HepG2 (cell line): ENCODE measurements around the gene OPRD1. TPM values are rescaled to one million over a fixed set of nuclear protein-coding genes. Genes with fewer than 3 reads are reported as not detected.

ENCODE experiments used
- AGO2 ChIP-seq: fragments of 200-400 bp; formaldehyde crosslinking; optimal IDR thresholded peaks from 2 replicates; pipeline ENCODE3; 2017; ENCODE audit warnings: mild to moderate bottlenecking, low read depth, low read length, moderate library complexity
- ATF1 ChIP-seq: IDR thresholded peaks from 2 replicates; pipeline ENCODE4 v1.6.1; 2016; ENCODE audit warnings: mild to moderate bottlenecking, control low read depth
- ATRX ChIP-seq: sonication (generic); formaldehyde crosslinking; IDR thresholded peaks from 2 replicates; pipeline ENCODE4 v1.4.0; 2020; ENCODE audit warnings: missing genetic modification reagents, borderline replicate concordance
- HOMEZ ChIP-seq: IDR thresholded peaks from 2 replicates; pipeline ENCODE4 v1.6.1; 2016; ENCODE audit warnings: low read depth
- MNT ChIP-seq: fragments of 450-650 bp; IDR thresholded peaks from 2 replicates; pipeline ENCODE4 v1.6.1; 2016
- PATZ1 ChIP-seq: sonication (generic); formaldehyde crosslinking; IDR thresholded peaks from 2 replicates; pipeline ENCODE4 v1.4.0; 2020; ENCODE audit warnings: missing genetic modification reagents
- PREB ChIP-seq: sonication (generic); formaldehyde crosslinking; IDR thresholded peaks from 2 replicates; pipeline ENCODE4 v1.4.0; 2020; ENCODE audit warnings: missing genetic modification reagents
- TAF1 ChIP-seq: sonication (generic); formaldehyde crosslinking; IDR thresholded peaks from 2 replicates; pipeline ENCODE4 v1.4.0; 2020; ENCODE audit warnings: missing genetic modification reagents
- ZNF136 ChIP-seq: sonication (generic); formaldehyde crosslinking; IDR thresholded peaks from 2 replicates; pipeline ENCODE4 v1.8.1; 2022; ENCODE audit warnings: low read depth, mild to moderate bottlenecking, moderate library complexity, missing genetic modification reagents
- ZNF879 ChIP-seq: sonication (generic); formaldehyde crosslinking; IDR thresholded peaks from 2 replicates; pipeline ENCODE4 v1.8.1; 2023; ENCODE audit warnings: missing genetic modification reagents
- polyA plus RNA-seq, 8 experiments: library from polyadenylated mRNA; depleted of rRNA in 3 of 8; stranded (reverse) in 7 of 8; unstranded in 1 of 8; fragments of >200 nt; fragmentation: Illumina TruSeq in 4 of 8; extraction: Trizol in 4 of 8; gene quantifications; 2 replicates each; pipeline versions ENCODE4 v1.2.1 to v1.2.3, GENCODE V29; 2011 to 2016; ENCODE audit warnings: low read depth in 4 of 8, missing spikeins in 1 of 8, mixed read lengths in 1 of 8; ENCODE audit not compliant: insufficient read depth in 1 of 8
- total RNA-seq, 5 experiments: library from RNA; depleted of rRNA; stranded (reverse); fragments of >200 nt; fragmentation: Illumina TruSeq; extraction: Trizol; gene quantifications; 2 replicates each; pipeline ENCODE4 v1.2.3, GENCODE V29; 2016; ENCODE audit warnings: low read depth in 1 of 5
- TF ChIP-seq, protein P1 (sequence below): sonication (generic); formaldehyde crosslinking; IDR thresholded peaks from 2 replicates; pipeline ENCODE4 v1.5.1; 2020; ENCODE audit warnings: mild to moderate bottlenecking, missing genetic modification reagents, moderate library complexity
- TF ChIP-seq, protein P2 (sequence below): sonication (generic); formaldehyde crosslinking; IDR thresholded peaks from 2 replicates; pipeline ENCODE4 v1.9.0; 2021; ENCODE audit warnings: missing genetic modification reagents, borderline replicate concordance
- TF ChIP-seq, protein P3 (sequence below): sonication (generic); formaldehyde crosslinking; IDR thresholded peaks from 2 replicates; pipeline ENCODE4 v1.4.0; 2020; ENCODE audit warnings: mild to moderate bottlenecking, missing genetic modification reagents

OPRD1 gene
- total and polyA plus RNA-seq, 2 of the 13 experiments (the other 11 are each of a cell fraction or from before 2014, with no cell fraction given), result 0.02 to 0.03 TPM

GRCh38 chr1:28886731-28887418, 74.9 kb downstream of the OPRD1 start (continued):
- TF ChIP-seq ATF1 (CRISPR knock-in tag) (peak; percentile 79), PREB (no peak), ATRX (CRISPR knock-in tag) (no peak), AGO2 (no peak), HOMEZ (CRISPR knock-in tag) (0 out of 2 replicates have a peak, but pooled peaks have one; percentile 32), ZNF879 (no peak), PATZ1 (CRISPR knock-in tag) (peak; percentile 69), ZNF136 (CRISPR knock-in tag) (0 out of 2 replicates have a peak, but pooled peaks have one; percentile 42), TAF1 (peak; percentile 83), MNT (0 out of 2 replicates have a peak, but pooled peaks have one; percentile 9)
- TF ChIP-seq, protein P1, sequence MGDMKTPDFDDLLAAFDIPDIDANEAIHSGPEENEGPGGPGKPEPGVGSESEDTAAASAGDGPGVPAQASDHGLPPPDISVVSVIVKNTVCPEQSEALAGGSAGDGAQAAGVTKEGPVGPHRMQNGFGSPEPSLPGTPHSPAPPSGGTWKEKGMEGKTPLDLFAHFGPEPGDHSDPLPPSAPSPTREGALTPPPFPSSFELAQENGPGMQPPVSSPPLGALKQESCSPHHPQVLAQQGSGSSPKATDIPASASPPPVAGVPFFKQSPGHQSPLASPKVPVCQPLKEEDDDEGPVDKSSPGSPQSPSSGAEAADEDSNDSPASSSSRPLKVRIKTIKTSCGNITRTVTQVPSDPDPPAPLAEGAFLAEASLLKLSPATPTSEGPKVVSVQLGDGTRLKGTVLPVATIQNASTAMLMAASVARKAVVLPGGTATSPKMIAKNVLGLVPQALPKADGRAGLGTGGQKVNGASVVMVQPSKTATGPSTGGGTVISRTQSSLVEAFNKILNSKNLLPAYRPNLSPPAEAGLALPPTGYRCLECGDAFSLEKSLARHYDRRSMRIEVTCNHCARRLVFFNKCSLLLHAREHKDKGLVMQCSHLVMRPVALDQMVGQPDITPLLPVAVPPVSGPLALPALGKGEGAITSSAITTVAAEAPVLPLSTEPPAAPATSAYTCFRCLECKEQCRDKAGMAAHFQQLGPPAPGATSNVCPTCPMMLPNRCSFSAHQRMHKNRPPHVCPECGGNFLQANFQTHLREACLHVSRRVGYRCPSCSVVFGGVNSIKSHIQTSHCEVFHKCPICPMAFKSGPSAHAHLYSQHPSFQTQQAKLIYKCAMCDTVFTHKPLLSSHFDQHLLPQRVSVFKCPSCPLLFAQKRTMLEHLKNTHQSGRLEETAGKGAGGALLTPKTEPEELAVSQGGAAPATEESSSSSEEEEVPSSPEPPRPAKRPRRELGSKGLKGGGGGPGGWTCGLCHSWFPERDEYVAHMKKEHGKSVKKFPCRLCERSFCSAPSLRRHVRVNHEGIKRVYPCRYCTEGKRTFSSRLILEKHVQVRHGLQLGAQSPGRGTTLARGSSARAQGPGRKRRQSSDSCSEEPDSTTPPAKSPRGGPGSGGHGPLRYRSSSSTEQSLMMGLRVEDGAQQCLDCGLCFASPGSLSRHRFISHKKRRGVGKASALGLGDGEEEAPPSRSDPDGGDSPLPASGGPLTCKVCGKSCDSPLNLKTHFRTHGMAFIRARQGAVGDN (CRISPR knock-in tag), result peak; percentile 79
- TF ChIP-seq, protein P2, sequence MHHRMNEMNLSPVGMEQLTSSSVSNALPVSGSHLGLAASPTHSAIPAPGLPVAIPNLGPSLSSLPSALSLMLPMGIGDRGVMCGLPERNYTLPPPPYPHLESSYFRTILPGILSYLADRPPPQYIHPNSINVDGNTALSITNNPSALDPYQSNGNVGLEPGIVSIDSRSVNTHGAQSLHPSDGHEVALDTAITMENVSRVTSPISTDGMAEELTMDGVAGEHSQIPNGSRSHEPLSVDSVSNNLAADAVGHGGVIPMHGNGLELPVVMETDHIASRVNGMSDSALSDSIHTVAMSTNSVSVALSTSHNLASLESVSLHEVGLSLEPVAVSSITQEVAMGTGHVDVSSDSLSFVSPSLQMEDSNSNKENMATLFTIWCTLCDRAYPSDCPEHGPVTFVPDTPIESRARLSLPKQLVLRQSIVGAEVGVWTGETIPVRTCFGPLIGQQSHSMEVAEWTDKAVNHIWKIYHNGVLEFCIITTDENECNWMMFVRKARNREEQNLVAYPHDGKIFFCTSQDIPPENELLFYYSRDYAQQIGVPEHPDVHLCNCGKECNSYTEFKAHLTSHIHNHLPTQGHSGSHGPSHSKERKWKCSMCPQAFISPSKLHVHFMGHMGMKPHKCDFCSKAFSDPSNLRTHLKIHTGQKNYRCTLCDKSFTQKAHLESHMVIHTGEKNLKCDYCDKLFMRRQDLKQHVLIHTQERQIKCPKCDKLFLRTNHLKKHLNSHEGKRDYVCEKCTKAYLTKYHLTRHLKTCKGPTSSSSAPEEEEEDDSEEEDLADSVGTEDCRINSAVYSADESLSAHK (CRISPR knock-in tag), result no peak
- TF ChIP-seq, protein P3, sequence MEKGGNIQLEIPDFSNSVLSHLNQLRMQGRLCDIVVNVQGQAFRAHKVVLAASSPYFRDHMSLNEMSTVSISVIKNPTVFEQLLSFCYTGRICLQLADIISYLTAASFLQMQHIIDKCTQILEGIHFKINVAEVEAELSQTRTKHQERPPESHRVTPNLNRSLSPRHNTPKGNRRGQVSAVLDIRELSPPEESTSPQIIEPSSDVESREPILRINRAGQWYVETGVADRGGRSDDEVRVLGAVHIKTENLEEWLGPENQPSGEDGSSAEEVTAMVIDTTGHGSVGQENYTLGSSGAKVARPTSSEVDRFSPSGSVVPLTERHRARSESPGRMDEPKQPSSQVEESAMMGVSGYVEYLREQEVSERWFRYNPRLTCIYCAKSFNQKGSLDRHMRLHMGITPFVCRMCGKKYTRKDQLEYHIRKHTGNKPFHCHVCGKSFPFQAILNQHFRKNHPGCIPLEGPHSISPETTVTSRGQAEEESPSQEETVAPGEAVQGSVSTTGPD (CRISPR knock-in tag), result no peak
